ENCODE results near the gene NAA30. TPM values are rescaled to one million over a fixed set of nuclear protein-coding genes. Genes with fewer than 3 reads are reported as not detected.

Gene NAA30
- total and polyA plus RNA-seq, 5 experiments from 2014 or later: 6.9 to 18.8 (median 12.3) TPM

GRCh38 chr14:57378661-57379060, 11.7 kb upstream of the NAA30 start:
- Mint-ChIP-seq H3K4me1 (no peaks in the 10 kb centered on the region), H3K36me3 (no peaks in the 10 kb centered on the region), H3K4me3 (no peak overlapping the region), H3K27ac (no peak overlapping the region), H3K9me3 (no peaks in the 10 kb centered on the region), H3K27me3 (peaks cover 0 to 4% (median 0%) of the 10 kb centered on the region in 5 donors)
- POLR2A ChIA-PET: no interaction called here
- ATAC-seq: no peak
- no peak for DNase-seq

DNA sequence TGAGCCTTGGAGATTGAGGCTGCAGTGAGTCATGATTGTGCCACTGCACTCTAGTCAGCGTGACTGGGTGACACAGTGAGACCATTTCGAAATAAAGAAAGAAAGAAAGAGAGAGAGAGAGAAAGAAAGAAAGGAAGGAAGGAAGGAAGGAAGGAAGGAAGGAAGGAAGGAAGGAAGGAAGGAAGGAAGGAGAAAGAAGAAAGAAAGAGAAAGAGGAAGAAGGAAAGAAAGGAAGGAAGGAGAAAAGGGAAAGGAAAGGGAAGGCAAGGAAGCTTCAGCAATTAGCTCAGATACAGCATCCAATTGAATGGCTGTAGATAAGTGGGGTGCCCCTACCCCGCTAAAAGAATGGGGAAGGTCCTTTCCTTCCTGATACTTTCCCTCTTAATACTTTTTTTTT, 9.5 kb upstream of the NAA30 start:
- no peak overlapping the region for H3K4me3 Mint-ChIP-seq
- H3K27me3 Mint-ChIP-seq: peaks cover 0 to 5% (median 2%) of the 10 kb centered on the region in 5 donors
- no peak for ATAC-seq
- POLR2A ChIA-PET: interaction anchor here (0.5 to 1.6 kb wide), 2 partner anchors 9 to 18 kb away, joined by 4 to 6 read pairs; partner anchors contain the start of gene NAA30
- DNase-seq: no peak
- H3K4me1 Mint-ChIP-seq: no peaks in the 10 kb centered on the region
- H3K27ac Mint-ChIP-seq: no peak overlapping the region
- H3K9me3 Mint-ChIP-seq: no peaks in the 10 kb centered on the region
- H3K36me3 Mint-ChIP-seq: no peaks in the 10 kb centered on the region

- no peaks in the 10 kb centered on the region for H3K36me3 Mint-ChIP-seq
- H3K9me3 Mint-ChIP-seq: no peaks in the 10 kb centered on the region
- no peak overlapping the region for H3K4me3 Mint-ChIP-seq
- no peaks in the 10 kb centered on the region for H3K4me1 Mint-ChIP-seq
- H3K27me3 Mint-ChIP-seq: peaks cover 0 to 3% (median 2%) of the 10 kb centered on the region in 5 donors
- no peak overlapping the region for H3K27ac Mint-ChIP-seq
- no peak for DNase-seq
- POLR2A ChIA-PET: no interaction called here
- no peak for ATAC-seq
These were observed 8.1 kb upstream of the NAA30 start for GRCh38 chr14:57382283-57382682.

- Mint-ChIP-seq H3K27ac (no peak overlapping the region), H3K4me1 (no peaks in the 10 kb centered on the region), H3K27me3 (peaks cover 0 to 3% (median 2%) of the 10 kb centered on the region in 5 donors), H3K4me3 (no peak overlapping the region), H3K36me3 (no peaks in the 10 kb centered on the region), H3K9me3 (no peaks in the 10 kb centered on the region)
- DNase-seq: no peak
- ATAC-seq: no peak
- POLR2A ChIA-PET: no interaction called here
These were observed 7.2 kb upstream of the NAA30 start for GRCh38 chr14:57383125-57383745.

DNA sequence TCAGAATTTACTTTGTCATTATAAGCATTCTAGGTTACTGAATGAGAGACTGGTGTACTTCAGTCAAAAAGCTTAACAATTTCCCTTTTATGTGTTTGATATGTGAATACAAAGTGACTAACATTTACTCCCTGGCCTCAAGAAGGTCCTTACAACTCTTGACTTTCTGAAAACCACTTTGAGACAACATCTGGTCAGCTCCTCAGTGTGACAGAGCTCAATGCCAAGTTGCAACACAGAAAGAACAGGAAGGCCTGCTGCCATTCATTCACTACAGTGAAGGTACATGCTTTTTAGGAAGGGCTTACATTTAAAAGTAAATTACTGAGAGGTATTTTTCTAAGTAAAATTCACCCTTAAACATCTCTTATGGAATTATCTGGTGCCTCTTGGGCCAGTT, 2.3 kb upstream of the NAA30 start:
- H3K9me3 Mint-ChIP-seq: peaks cover 0 to 2% (median 0%) of the 10 kb centered on the region in 9 donors

GRCh38 chr14:57389646-57390036, 745 bp upstream of the NAA30 start:
- Mint-ChIP-seq H3K4me3 (peak overlapping the region; percentile 85 to 98 (median 94)), H3K27me3 (no peaks in the 10 kb centered on the region), H3K4me1 (peaks cover 16 to 45% (median 42%) of the 10 kb centered on the region in 4 donors), H3K9me3 (peaks cover 0 to 2% (median 0%) of the 10 kb centered on the region in 9 donors), H3K27ac (peak overlapping the region; percentile 91 to 98 (median 94)), H3K36me3 (peaks cover 0 to 20% (median 5%) of the 10 kb centered on the region in 3 donors)
- ATAC-seq (no peak), DNase-seq (no peak)
- POLR2A ChIA-PET: interaction anchor here (1.1 to 2.9 kb wide), 3 partner anchors 10 to 121 kb away, joined by 3 to 20 read pairs (median 6); partner anchors contain the start of genes AP5M1 and EXOC5

More for the DNA sequence above, 2.3 kb upstream of the NAA30 start:
- Mint-ChIP-seq H3K27ac (peak overlapping the region in 2 of 10 donors; percentile 54 to 91), H3K36me3 (peaks cover 0 to 9% (median 2%) of the 10 kb centered on the region in 3 donors), H3K4me3 (no peak overlapping the region), H3K4me1 (peaks cover 15 to 32% (median 29%) of the 10 kb centered on the region in 4 donors), H3K27me3 (peaks cover 0 to 2% (median 0%) of the 10 kb centered on the region in 5 donors)
- POLR2A ChIA-PET: no interaction called here
- DNase-seq: no peak
- ATAC-seq: no peak

DNA sequence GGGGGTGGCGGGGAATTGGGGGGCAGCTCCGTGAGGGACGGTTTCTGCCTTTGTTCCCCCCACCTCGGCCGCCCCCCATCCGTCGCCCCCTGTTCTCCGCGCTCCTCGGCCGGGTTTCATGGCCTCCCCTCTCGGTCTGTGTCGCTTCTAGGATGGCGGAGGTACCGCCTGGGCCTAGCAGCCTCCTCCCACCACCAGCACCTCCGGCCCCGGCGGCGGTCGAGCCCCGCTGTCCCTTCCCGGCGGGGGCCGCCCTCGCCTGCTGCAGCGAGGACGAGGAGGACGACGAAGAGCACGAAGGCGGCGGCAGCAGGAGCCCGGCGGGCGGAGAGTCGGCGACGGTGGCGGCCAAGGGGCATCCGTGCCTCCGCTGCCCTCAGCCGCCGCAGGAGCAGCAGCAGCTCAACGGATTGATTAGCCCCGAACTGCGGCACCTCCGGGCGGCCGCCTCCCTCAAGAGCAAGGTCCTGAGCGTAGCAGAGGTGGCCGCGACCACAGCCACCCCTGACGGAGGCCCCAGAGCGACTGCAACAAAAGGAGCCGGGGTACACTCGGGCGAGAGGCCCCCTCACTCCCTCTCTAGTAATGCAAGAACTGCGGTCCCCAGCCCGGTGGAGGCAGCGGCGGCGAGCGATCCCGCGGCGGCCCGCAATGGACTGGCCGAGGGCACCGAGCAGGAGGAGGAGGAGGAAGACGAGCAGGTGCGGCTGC, 575 bp downstream of the NAA30 start:
- Mint-ChIP-seq H3K27ac (peak overlapping the region in 9 of 10 donors; percentile 73 to 98 (median 94)), H3K4me1 (peaks cover 16 to 48% (median 43%) of the 10 kb centered on the region in 4 donors), H3K9me3 (peaks cover 0 to 2% (median 0%) of the 10 kb centered on the region in 9 donors), H3K4me3 (peak overlapping the region; percentile 85 to 98 (median 94)), H3K27me3 (no peaks in the 10 kb centered on the region), H3K36me3 (peaks cover 0 to 25% (median 5%) of the 10 kb centered on the region in 3 donors)
- POLR2A ChIA-PET: interaction anchor here (0.7 to 2.9 kb wide), 6 partner anchors 9 to 1810 kb away, joined by 3 to 20 read pairs (median 3); partner anchors contain the start of genes AP5M1 and EXOC5
- peak in 6 of 10 donors; percentile 4 to 64 (median 49) for DNase-seq
- ATAC-seq: peak; percentile 45 to 50

DNA sequence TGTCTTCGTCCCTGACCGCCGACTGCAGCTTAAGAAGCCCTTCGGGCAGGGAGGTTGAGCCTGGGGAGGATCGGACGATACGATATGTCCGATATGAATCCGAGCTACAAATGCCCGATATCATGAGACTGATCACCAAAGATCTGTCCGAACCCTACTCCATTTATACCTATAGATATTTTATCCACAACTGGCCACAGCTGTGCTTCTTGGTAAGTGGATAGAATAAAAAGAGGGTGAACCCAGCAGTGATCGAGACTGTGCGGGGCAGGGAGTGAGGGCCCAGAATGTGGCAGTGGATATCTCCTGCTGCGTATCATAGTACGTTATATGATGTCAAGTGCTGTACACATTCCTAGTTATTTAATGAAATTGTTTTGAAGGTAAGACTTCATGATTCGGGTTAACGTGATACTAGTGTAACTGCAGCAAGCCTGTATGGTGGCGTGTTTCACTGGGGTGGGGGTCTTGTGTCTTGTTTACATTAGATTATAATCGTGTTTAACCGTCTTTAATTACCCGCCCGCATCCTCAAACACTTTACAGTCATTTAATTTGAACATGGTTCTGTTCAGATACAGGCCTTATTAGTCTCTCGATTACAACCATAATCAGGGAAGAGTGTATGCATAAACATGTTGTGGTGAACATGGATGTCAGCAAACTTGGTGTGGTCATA, 1.3 kb downstream of the NAA30 start:
- Mint-ChIP-seq H3K36me3 (peaks cover 0 to 29% (median 7%) of the 10 kb centered on the region in 3 donors), H3K4me1 (peaks cover 16 to 49% (median 46%) of the 10 kb centered on the region in 4 donors), H3K9me3 (peaks cover 0 to 2% (median 0%) of the 10 kb centered on the region in 9 donors), H3K4me3 (peak overlapping the region; percentile 85 to 98 (median 94)), H3K27ac (peak overlapping the region; percentile 60 to 98 (median 82)), H3K27me3 (no peaks in the 10 kb centered on the region)
- POLR2A ChIA-PET: interaction anchor here (2.9 kb wide), 1 partner anchor 123 kb away, joined by 20 read pairs; the partner anchor contains the start of genes AP5M1 and EXOC5
- no peak for ATAC-seq
- peak in 2 of 10 donors; percentile 1 to 5 for DNase-seq

DNA sequence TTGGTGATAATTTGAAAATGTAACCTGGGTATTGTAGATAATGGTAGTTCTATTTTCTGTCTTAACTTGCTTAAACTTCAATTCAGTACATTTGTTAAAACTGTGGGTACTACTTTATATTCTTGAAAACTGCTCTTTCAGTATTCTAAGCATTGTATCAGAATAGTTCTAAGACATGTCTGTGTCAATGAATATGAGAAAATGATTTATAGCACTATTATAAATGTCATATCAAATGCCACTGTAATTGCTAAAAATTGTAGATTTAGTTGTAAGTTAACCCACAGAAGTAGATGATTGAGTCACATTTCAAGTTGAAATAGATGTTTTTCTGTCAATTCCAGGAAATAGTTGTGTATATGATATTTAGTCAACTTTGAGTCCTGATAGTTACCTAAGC, 2.4 kb downstream of the NAA30 start:
- no peaks in the 10 kb centered on the region for H3K27me3 Mint-ChIP-seq
- H3K27ac Mint-ChIP-seq: peak overlapping the region in 4 of 10 donors; percentile 11 to 56 (median 32)
- POLR2A ChIA-PET: no interaction called here
- peaks cover 0 to 34% (median 7%) of the 10 kb centered on the region in 3 donors for H3K36me3 Mint-ChIP-seq
- H3K4me1 Mint-ChIP-seq: peaks cover 16 to 49% (median 47%) of the 10 kb centered on the region in 4 donors
- H3K9me3 Mint-ChIP-seq: peaks cover 0 to 2% (median 0%) of the 10 kb centered on the region in 9 donors
- ATAC-seq: no peak
- DNase-seq: no peak
- peak overlapping the region; percentile 85 to 98 (median 94) for H3K4me3 Mint-ChIP-seq

GRCh38 chr14:57400556-57401494, 10.4 kb downstream of the NAA30 start:
- DNase-seq: no peak
- Mint-ChIP-seq H3K9me3 (no peaks in the 10 kb centered on the region), H3K27ac (peak overlapping the region in 2 of 10 donors; percentile 44 to 47), H3K4me1 (peaks cover 18 to 41% (median 36%) of the 10 kb centered on the region in 4 donors), H3K4me3 (no peak overlapping the region), H3K27me3 (no peaks in the 10 kb centered on the region), H3K36me3 (peaks cover 0 to 67% (median 16%) of the 10 kb centered on the region in 3 donors)
- POLR2A ChIA-PET: interaction anchor here (1.0 kb wide), 1 partner anchor 10 kb away, joined by 3 read pairs; the partner anchor contains the start of gene NAA30
- ATAC-seq: no peak

GRCh38 chr14:57401501-57401900, 11.1 kb downstream of the NAA30 start:
- Mint-ChIP-seq H3K4me1 (peaks cover 18 to 43% (median 37%) of the 10 kb centered on the region in 4 donors), H3K4me3 (no peak overlapping the region), H3K27me3 (no peaks in the 10 kb centered on the region), H3K36me3 (peaks cover 0 to 69% (median 15%) of the 10 kb centered on the region in 3 donors), H3K27ac (peak overlapping the region in 1 of 10 donors; percentile 47), H3K9me3 (no peaks in the 10 kb centered on the region)
- no peak for DNase-seq
- POLR2A ChIA-PET: interaction anchor here (1.0 kb wide), 1 partner anchor 11 kb away, joined by 3 read pairs; the partner anchor contains the start of gene NAA30
- no peak for ATAC-seq

Measured in naive thymus-derived CD8-positive, alpha-beta T cell (primary cell).